GM18867 (cell line): ENCODE results near the gene NTM.
A peak's percentile ranks its signal among the peaks of the same experiment; 100 is the strongest.

Experiments
- ATAC-seq: cut with Tn5 transposase; IDR thresholded peaks from one replicate; pipeline ENCODE4 v1.9.1; 2021; ENCODE audit warnings: mild to moderate bottlenecking, moderate library complexity; ENCODE audit not compliant: unreplicated experiment

The NTM gene

GRCh38 chr11:131629925-131630540 is 259.6 kb downstream of the NTM start:
- no peak for ATAC-seq

GRCh38 chr11:131632971-131633370 is 262.6 kb downstream of the NTM start:
- no peak for ATAC-seq

DNA sequence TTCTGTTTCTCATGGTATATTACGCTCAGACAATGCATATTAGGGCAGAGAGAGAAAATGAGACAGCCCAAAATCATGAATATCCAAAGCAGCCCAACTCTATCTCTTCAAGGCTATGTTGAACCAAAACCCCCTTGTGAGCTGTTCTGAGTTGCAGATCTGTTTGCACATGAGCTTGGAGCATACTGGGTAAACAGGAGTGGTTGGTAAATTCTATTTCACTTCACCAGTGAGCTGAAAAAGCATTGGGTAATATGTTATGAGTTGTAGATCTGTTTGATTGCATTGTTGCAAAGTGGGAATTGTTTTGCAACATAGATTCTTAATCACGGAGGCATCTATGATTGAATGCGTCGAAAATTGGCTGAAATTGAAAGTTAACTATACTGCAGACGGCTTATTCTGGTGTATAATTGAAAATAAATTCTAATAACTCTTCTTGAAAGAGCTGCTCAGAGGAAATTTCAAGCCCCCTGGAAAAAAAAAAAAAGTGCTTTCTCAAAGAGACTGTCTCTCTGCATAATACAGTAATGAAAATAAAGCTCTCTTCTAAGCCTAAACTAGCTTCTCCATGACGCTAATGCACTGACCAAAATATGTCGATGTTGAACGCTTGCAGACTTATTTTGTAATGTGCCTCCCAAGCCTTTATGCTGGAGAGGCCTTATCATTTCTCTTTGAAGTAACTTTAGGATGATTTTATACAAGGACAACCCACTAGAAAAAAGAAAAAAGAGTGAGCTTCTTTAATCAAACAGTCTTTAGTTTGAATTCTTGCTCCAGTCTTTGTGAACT is 263.7 kb downstream of the NTM start:
- no peak for ATAC-seq

GRCh38 chr11:131637469-131638175 is 267.2 kb downstream of the NTM start:
- no peak for ATAC-seq

- no peak for ATAC-seq
These were observed 268.5 kb downstream of the NTM start for GRCh38 chr11:131638889-131639288.

DNA sequence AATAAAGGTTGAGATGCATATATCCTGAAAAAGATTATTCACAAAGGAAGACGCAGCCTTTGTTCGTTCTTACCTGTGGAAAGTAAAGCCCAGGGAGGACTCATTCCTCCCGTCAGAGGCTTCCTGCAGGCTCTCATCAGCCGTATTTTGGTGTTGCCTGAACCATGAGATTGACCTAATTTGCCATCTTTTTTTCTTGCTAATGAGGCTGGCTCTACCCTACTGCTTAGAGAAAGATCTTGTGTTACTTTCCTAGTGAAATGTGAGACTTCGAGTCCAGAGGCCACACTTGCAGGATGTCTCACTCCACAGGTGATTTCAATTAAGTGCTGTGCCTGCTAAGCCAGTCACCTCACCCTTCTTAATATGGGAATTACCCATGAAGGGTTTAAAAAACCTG is 269.9 kb downstream of the NTM start:
- ATAC-seq, result no peak

DNA sequence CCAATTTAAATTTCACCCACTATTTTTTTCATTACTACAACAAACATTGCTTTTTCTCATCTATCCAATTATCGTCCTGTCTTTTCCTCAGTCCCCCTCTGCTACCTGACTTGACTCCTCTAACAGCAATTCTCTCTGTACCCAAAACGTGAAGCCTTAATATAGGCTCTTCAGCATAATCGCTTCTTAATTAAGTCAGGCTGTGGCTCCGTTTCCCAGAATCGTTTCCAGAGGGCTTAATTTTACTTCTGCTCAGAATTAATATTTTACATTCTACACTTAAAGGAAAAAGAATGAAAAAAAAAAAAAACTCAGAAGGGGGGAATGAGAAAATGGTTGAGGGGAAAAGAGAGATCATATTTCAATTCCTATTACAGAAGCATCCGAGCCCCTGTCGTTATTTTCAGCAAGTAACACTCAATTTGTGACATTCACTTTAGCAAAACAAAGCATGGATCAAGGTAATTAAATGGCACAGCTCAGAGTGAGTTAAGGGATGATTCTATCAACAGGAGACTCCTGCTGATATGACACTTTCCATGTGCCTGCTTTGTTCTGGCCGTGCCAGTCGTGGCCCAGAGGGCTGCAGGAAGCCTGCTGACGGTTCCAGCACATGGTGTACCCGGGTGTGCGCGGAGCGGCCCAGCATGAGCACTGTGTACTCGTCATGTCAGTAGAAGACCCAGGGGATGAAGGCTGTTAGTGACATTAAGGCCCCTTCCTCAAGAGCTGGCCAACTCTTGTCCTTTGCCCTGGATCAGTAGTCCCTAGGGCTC is 272.5 kb downstream of the NTM start:
- ATAC-seq, result no peak

DNA sequence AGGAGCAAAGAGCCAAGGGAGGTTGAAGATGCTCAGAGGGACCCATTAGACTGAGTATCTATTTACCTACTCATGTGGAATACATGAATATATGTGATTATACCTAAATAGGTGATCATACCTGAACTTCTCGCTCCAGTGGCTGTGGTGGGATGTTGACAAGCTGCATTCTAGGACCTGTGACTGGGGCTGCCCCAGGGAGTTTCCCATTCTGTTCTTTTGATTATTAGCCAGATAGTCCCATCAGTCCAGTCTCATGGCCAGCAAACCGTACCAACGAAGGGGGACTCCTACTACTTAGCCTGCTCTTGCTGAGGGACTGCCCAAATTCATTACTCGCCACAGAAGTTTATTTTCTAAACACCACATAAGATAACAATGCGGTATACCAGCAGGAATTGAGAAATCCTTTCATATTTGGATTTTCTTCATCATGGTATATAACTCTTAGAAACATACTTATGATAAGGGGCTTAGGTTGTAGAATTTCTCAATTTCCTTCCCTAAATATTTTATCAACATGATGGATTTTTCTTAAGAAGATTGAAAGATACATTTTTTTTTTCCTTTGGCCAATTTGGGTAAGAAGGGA is 273.9 kb downstream of the NTM start:
- ATAC-seq, result peak; percentile 48

DNA sequence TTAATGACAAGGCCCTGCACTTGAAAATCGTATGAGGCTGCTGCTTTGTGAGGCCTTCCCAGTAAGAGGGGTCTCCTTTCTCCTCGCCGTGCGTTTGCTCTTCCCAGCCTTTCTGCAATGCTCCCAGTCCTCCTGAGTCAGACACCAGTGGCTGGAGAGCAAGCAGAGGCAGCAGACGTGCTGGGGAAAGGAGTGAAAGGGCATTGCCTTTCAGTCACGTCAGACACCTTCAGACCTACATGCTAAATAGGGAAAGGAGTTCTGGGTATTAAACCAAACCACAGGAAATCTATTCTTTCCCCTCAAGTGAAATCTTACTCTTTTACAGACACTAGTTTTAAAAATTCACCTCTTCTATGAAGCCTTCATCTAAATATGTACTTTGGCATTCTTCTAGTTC is 274.8 kb downstream of the NTM start:
- no peak for ATAC-seq

DNA sequence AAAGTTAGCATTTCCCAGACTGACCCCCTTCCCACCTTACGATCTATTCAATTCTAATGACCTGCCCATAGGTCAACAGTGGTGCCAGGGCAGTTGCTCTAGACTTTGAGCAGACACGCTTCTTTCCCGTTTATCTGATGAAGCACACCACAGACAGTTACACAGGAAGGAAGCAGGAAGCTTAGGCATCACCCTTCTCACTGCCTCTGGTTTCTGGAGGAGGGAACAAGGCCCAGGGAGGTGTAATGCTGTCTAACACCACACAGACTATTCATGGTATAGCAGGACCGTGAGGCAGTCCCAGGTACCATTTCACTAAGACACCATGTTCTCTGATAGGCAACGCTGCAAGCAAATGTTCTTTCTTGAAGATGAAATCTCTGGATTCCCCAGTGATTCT is 279.4 kb downstream of the NTM start:
- no peak for ATAC-seq

DNA sequence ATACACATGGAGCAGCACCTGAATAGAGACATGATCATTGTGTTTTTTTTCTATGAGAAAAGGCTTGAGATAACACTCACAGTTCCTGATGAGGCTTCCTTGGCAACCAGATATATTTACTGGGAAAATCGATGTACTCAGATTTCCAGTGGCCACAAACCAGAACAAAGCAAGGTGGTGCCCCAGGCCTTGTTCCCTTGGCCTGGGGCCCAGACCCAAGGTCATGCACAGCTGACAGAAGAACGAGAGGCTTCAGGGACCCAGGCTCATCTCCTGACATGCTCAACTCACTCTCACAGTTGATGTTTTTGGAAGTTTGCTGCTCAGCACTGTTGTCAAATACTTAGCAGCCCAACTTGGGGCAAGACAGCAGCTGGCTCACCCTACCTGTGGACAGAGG is 281.8 kb downstream of the NTM start:
- no peak for ATAC-seq

GRCh38 chr11:131653260-131653659 is 282.8 kb downstream of the NTM start:
- no peak for ATAC-seq

- no peak for ATAC-seq
These were observed 284.4 kb downstream of the NTM start for GRCh38 chr11:131654849-131655248.

- no peak for ATAC-seq
These were observed 285.9 kb downstream of the NTM start for GRCh38 chr11:131656179-131656838.

GRCh38 chr11:131656839-131657211 is 286.4 kb downstream of the NTM start:
- no peak for ATAC-seq

- no peak for ATAC-seq
These were observed 288.0 kb downstream of the NTM start for GRCh38 chr11:131658414-131658813.

GRCh38 chr11:131658952-131659351 is 288.5 kb downstream of the NTM start:
- ATAC-seq, result peak; percentile 54

- ATAC-seq, result no peak
These were observed 289.5 kb downstream of the NTM start for GRCh38 chr11:131659931-131660330.

DNA sequence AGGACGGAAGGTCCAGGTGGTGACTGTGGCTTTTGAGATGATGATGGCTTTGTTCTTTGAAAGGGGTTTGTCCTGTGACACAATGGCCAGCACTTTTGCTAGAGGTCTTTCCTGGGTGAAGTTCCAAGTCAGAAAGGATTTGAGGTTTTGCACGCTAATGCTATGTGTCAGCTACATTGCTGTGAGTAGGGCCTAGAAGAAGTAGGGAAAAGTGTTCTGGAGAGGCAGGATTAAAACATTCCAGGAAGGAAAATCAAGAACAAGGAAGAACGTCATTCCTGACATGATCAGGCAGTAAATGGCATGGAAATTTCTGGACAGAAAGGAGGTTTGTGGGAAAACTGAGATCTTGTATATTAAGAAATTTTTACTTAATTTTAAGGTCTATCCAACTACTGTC is 290.7 kb downstream of the NTM start:
- ATAC-seq, result no peak

DNA sequence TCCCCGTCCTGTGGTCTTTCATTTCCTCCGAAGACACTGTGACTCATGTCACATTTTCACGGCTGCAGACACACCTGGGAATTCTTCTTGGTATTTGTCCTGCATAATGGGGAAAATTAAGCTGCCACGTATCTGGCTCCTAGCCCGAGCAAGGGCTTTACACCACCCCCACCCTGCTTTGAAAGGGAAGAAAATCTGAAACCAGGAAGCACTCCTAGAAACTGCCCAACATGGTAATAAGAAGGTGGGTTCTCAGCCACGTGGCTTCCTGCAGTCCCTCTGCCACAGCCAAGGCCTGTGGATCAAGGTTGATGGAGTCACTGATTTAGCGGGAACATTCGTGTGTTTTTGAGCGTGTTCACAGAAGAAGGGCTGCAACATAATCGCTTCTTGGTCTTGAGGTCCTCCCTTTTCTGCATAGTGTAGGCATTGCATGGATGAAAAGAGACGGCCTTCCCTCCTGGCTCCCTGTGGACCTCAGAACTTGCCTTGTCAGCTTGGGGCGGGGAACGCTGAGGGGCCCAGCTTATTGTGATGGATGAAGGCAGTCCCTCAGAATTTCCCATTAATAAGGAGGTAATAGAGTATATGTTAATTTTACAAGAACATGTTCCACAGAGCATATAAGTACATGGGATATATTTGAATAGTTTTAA is 292.0 kb downstream of the NTM start:
- no peak for ATAC-seq
